IMR-90 (cell line): Measurements from ENCODE around the gene TAF4.

Experiments used
- CEBPB ChIP-seq: IDR thresholded peaks from 2 replicates; pipeline ENCODE4 v1.6.1; 2012; ENCODE audit warnings: low read depth, low read length, improper control_type of control experiment
- FOS ChIP-seq: fragments of 150-350 bp; IDR thresholded peaks from 2 replicates; pipeline ENCODE4 v1.6.1; 2016; ENCODE audit warnings: low read depth, low read length
- POLR2A ChIP-seq: IDR thresholded peaks from 2 replicates; pipeline ENCODE4 v1.6.1; 2012; ENCODE audit warnings: mild to moderate bottlenecking, low read depth, low read length
- SMC3 ChIP-seq: fragments of 150-350 bp; IDR thresholded peaks from 2 replicates; pipeline ENCODE4 v1.6.1; 2016; ENCODE audit warnings: low read depth, mild to moderate bottlenecking, antibody characterized with exemption, low read length, moderate library complexity
- TF ChIP-seq, protein P1 (sequence below): conservative IDR thresholded peaks from 2 replicates; pipeline ENCODE4 v1.5.1; 2012; ENCODE audit warnings: mild to moderate bottlenecking, low read depth, low read length, improper control_type of control experiment
- TF ChIP-seq, protein P2 (sequence below): fragments of 150-350 bp; IDR thresholded peaks from 2 replicates; pipeline ENCODE4 v1.6.1; 2017; ENCODE audit warnings: mild to moderate bottlenecking, antibody characterized with exemption, low read length, low read depth

GRCh38 chr20:62020935-62021701 lies 44.6 kb downstream of the TAF4 start:
- no peak for TF ChIP-seq FOS
- TF ChIP-seq, protein P1, sequence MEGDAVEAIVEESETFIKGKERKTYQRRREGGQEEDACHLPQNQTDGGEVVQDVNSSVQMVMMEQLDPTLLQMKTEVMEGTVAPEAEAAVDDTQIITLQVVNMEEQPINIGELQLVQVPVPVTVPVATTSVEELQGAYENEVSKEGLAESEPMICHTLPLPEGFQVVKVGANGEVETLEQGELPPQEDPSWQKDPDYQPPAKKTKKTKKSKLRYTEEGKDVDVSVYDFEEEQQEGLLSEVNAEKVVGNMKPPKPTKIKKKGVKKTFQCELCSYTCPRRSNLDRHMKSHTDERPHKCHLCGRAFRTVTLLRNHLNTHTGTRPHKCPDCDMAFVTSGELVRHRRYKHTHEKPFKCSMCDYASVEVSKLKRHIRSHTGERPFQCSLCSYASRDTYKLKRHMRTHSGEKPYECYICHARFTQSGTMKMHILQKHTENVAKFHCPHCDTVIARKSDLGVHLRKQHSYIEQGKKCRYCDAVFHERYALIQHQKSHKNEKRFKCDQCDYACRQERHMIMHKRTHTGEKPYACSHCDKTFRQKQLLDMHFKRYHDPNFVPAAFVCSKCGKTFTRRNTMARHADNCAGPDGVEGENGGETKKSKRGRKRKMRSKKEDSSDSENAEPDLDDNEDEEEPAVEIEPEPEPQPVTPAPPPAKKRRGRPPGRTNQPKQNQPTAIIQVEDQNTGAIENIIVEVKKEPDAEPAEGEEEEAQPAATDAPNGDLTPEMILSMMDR, result no peak
- TF ChIP-seq SMC3, result no peak
- no peak for TF ChIP-seq POLR2A
- TF ChIP-seq, protein P2, sequence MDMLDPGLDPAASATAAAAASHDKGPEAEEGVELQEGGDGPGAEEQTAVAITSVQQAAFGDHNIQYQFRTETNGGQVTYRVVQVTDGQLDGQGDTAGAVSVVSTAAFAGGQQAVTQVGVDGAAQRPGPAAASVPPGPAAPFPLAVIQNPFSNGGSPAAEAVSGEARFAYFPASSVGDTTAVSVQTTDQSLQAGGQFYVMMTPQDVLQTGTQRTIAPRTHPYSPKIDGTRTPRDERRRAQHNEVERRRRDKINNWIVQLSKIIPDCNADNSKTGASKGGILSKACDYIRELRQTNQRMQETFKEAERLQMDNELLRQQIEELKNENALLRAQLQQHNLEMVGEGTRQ, result no peak
- no peak for TF ChIP-seq CEBPB
